IPS-20b (cell line): ENCODE measurements around the gene VWA8.

ENCODE experiments used
- H3K27ac ChIP-seq: one replicate; pipeline ENCODE4 v1.5.1; 2013; ENCODE audit warnings: low read length
- H3K27me3 ChIP-seq: 2 replicates; pipeline ENCODE4 v1.6.1; 2013; ENCODE audit warnings: mild to moderate bottlenecking, low read length, inconsistent platforms; ENCODE audit not compliant: insufficient read depth
- H3K36me3 ChIP-seq: 2 replicates; pipeline ENCODE4 v1.6.1; 2013; ENCODE audit warnings: low read depth, mild to moderate bottlenecking, inconsistent platforms, low read length, moderate library complexity; ENCODE audit not compliant: insufficient read depth
- H3K4me1 ChIP-seq: 2 replicates; pipeline ENCODE4 v1.6.1; 2013; ENCODE audit warnings: mild to moderate bottlenecking, control low read depth, inconsistent platforms, low read length, moderate library complexity; ENCODE audit not compliant: insufficient read depth
- H3K4me3 ChIP-seq: 2 replicates; pipeline ENCODE4 v1.5.1; 2013; ENCODE audit warnings: mild to moderate bottlenecking, low read length, inconsistent platforms
- H3K9ac ChIP-seq: 2 replicates; pipeline ENCODE4 v1.6.1; 2013; ENCODE audit warnings: low read depth, mild to moderate bottlenecking, inconsistent platforms, low read length, moderate library complexity
- H3K9me3 ChIP-seq: 2 replicates; pipeline ENCODE4 v1.6.1; 2013; ENCODE audit warnings: mild to moderate bottlenecking, low read depth, low read length, inconsistent platforms; ENCODE audit not compliant: insufficient read depth

Gene VWA8

DNA sequence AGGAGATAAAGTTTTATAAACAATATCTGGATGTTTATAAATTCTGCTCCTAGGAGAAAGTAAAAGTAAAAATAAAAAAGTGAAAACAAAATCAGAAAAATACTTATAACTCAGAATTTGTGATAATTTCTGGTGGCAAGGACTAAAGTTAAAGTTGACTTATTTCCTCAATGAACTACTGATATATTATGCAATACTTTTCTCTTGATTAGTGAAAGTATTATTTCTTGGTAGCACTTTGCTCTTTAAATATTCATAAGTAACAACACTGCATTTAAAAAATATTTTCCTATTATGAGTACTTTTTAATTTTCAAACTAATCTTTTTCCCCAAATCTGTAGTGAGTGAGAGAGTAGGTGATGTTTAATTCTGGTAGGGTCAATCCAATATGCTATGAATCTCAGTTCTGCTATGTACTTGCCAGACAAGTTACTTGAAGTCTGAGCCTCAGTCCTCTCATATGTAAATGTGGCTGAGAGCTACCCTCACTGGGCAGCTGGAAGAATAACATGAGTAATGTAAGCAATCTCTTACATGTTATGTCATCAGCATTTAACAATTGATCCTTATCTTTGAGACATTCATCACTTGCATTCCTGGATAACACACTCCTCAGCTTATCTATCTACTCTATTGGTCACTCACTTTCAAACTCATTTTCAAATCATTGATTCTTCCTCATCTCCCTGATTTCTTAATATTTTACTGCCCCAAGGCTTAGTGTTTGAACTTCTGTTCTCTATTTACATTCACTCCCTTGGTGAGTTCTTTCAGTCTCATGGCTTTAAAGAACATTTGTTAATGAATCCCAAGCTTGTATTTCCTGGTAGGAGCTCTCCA lies 264.5 kb downstream of the VWA8 start:
- no peaks in the 10 kb centered on the region for H3K9me3 ChIP-seq
- H3K36me3 ChIP-seq: no peaks in the 10 kb centered on the region
- H3K27me3 ChIP-seq: no peaks in the 10 kb centered on the region
- peaks cover 36% of the 10 kb centered on the region for H3K4me1 ChIP-seq
- H3K27ac ChIP-seq: no peak overlapping the region
- peak overlapping the region; percentile 38; the same call in 1 of the 2 replicates for H3K4me3 ChIP-seq
- no peak overlapping the region for H3K9ac ChIP-seq

- H3K9ac ChIP-seq: no peak overlapping the region
- H3K27ac ChIP-seq: no peak overlapping the region
- H3K27me3 ChIP-seq: no peaks in the 10 kb centered on the region
- H3K36me3 ChIP-seq: peaks cover 9% of the 10 kb centered on the region
- no peaks in the 10 kb centered on the region for H3K9me3 ChIP-seq
- peaks cover 36% of the 10 kb centered on the region for H3K4me1 ChIP-seq
- no peak overlapping the region for H3K4me3 ChIP-seq
These were observed 266.2 kb downstream of the VWA8 start for GRCh38 chr13:41694545-41695301.

DNA sequence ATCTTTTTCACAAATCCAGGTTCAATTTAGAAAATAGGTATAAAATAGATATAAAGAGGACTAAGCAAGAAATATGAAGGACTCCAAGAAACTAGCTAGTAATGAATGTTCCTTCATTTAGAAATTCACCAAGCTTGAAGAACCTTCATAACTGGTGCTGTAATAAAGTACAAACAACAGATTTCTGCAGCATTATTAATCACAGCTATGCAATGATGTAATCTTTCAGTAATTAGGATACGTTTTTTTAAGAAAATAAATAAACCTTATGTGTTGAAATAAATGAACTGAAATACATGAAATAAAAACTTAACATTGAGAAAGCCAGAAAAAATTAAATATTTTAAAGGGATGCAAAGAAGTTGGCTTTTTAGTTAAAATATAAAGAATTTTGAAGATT lies 267.5 kb downstream of the VWA8 start:
- Histone ChIP-seq H3K4me1 (peaks cover 36% of the 10 kb centered on the region), H3K27ac (no peak overlapping the region), H3K36me3 (peaks cover 9% of the 10 kb centered on the region), H3K27me3 (no peaks in the 10 kb centered on the region), H3K9ac (no peak overlapping the region), H3K4me3 (no peak overlapping the region), H3K9me3 (no peaks in the 10 kb centered on the region)

DNA sequence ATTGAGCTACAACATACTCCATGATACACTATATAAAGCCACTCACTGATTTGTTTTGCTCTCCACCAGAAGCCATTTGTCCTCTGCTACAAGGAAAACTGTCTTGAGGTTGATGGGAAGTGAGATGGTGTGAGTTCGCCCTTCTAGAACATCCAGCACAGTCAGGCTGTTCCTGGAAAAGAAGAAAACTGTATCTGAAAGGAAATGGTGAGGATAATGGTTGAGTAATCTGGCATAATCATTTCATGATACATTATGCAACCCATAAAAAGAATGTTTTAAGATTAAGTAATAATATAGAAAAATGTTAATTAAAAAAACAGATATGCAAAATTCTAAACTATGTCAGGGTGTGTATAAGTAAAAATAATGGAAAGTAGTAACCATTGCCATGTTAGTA lies 269.6 kb downstream of the VWA8 start:
- H3K27ac ChIP-seq: no peak overlapping the region
- peaks cover 9% of the 10 kb centered on the region for H3K36me3 ChIP-seq
- H3K9ac ChIP-seq: no peak overlapping the region
- H3K9me3 ChIP-seq: no peaks in the 10 kb centered on the region
- H3K27me3 ChIP-seq: no peaks in the 10 kb centered on the region
- no peak overlapping the region for H3K4me3 ChIP-seq
- peaks cover 20% of the 10 kb centered on the region for H3K4me1 ChIP-seq

GRCh38 chr13:41682766-41683165 lies 278.1 kb downstream of the VWA8 start:
- H3K27ac ChIP-seq: no peak overlapping the region
- no peak overlapping the region for H3K9ac ChIP-seq
- H3K27me3 ChIP-seq: no peaks in the 10 kb centered on the region
- H3K4me3 ChIP-seq: no peak overlapping the region
- no peaks in the 10 kb centered on the region for H3K9me3 ChIP-seq
- peaks cover 19% of the 10 kb centered on the region; the same call in 1 of the 2 replicates for H3K4me1 ChIP-seq
- peaks cover 15% of the 10 kb centered on the region; the same call in 1 of the 2 replicates for H3K36me3 ChIP-seq

DNA sequence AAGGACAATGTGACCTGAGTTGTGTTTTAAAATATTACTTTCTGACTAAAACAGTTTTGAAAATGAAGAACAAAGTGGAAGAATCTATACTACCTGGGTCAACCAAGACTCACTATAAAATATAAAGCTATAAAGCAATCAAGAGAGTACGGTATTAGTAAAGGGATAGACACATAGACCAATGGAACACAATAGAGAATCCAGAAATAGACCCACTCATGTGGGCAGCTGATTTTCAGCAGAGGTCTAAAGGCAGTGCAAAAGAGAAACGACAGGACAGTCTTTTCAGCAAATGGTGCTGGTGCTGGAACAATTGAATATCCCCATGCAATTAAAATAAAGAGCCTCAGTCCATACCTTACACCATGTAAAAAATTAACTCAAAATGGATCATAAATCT lies 278.9 kb downstream of the VWA8 start:
- no peaks in the 10 kb centered on the region for H3K27me3 ChIP-seq
- H3K36me3 ChIP-seq: peaks cover 15% of the 10 kb centered on the region; the same call in 1 of the 2 replicates
- H3K4me3 ChIP-seq: no peak overlapping the region
- no peaks in the 10 kb centered on the region for H3K9me3 ChIP-seq
- H3K27ac ChIP-seq: no peak overlapping the region
- peaks cover 19% of the 10 kb centered on the region; the same call in 1 of the 2 replicates for H3K4me1 ChIP-seq
- no peak overlapping the region for H3K9ac ChIP-seq

GRCh38 chr13:41681587-41681986 lies 279.3 kb downstream of the VWA8 start:
- Histone ChIP-seq H3K4me3 (no peak overlapping the region), H3K4me1 (peaks cover 19% of the 10 kb centered on the region; the same call in 1 of the 2 replicates), H3K9me3 (no peaks in the 10 kb centered on the region), H3K36me3 (peaks cover 15% of the 10 kb centered on the region; the same call in 1 of the 2 replicates), H3K27me3 (no peaks in the 10 kb centered on the region), H3K27ac (no peak overlapping the region), H3K9ac (no peak overlapping the region)

GRCh38 chr13:41680900-41681299 lies 280.0 kb downstream of the VWA8 start:
- peaks cover 15% of the 10 kb centered on the region; the same call in 1 of the 2 replicates for H3K36me3 ChIP-seq
- no peak overlapping the region for H3K27ac ChIP-seq
- no peaks in the 10 kb centered on the region for H3K27me3 ChIP-seq
- no peak overlapping the region for H3K4me3 ChIP-seq
- H3K9ac ChIP-seq: no peak overlapping the region
- H3K4me1 ChIP-seq: peaks cover 19% of the 10 kb centered on the region; the same call in 1 of the 2 replicates
- no peaks in the 10 kb centered on the region for H3K9me3 ChIP-seq

DNA sequence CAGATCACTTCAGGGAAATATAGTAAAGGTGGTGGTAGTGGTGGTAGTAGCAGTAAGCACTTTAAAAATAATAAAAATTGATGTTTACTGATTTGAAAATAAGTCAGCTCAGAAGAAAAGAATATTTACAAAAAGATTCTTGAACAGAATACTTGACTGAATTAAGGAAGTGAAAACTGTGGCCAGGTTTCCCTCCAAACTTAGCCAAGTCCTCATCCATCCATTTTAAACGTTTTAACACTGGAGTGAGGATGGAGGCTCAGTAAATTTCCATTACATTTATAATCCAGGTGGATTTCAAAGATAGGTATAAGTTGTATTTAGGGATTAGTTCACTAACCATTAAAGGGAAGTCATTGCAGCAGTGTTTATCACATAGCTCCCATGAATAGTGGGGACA lies 282.1 kb downstream of the VWA8 start:
- Histone ChIP-seq H3K36me3 (peaks cover 6% of the 10 kb centered on the region; the same call in 1 of the 2 replicates), H3K9me3 (no peaks in the 10 kb centered on the region), H3K27ac (no peak overlapping the region), H3K4me3 (no peak overlapping the region), H3K27me3 (no peaks in the 10 kb centered on the region), H3K4me1 (peaks cover 19% of the 10 kb centered on the region; the same call in 1 of the 2 replicates), H3K9ac (no peak overlapping the region)

DNA sequence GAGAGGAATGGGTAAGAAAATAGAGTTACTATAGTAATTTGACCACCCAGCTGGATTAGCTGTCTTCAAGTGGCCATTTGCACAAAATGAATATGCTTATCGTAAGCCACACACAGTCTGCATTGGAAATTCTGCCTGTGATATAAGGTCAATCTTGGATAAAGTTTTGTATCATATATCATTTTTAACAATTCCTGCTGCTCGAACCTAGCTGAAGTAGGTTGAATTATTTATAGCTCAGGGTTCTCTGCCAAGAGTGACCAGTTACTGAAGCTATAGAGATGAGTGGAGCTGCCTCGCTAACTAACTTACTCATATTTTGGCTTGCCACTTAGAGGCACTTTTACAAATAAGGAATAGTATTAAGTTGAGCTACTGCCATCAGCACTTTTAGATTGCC lies 282.7 kb downstream of the VWA8 start:
- Histone ChIP-seq H3K27ac (no peak overlapping the region), H3K9ac (no peak overlapping the region), H3K36me3 (peaks cover under 1% of the 10 kb centered on the region; the same call in 1 of the 2 replicates), H3K27me3 (no peaks in the 10 kb centered on the region), H3K4me1 (peaks cover 19% of the 10 kb centered on the region; the same call in 1 of the 2 replicates), H3K9me3 (no peaks in the 10 kb centered on the region), H3K4me3 (no peak overlapping the region)

GRCh38 chr13:41675306-41675705 lies 285.6 kb downstream of the VWA8 start:
- H3K9me3 ChIP-seq: no peaks in the 10 kb centered on the region
- H3K27me3 ChIP-seq: no peaks in the 10 kb centered on the region
- peaks cover 4% of the 10 kb centered on the region; the same call in 1 of the 2 replicates for H3K36me3 ChIP-seq
- no peak overlapping the region for H3K27ac ChIP-seq
- H3K4me1 ChIP-seq: peaks cover 9% of the 10 kb centered on the region; the same call in 1 of the 2 replicates
- H3K4me3 ChIP-seq: no peak overlapping the region
- no peak overlapping the region for H3K9ac ChIP-seq
